ENCODE data around the gene KIDINS220.
A peak's percentile ranks its signal among the peaks of the same experiment; 100 is the strongest.

DNA sequence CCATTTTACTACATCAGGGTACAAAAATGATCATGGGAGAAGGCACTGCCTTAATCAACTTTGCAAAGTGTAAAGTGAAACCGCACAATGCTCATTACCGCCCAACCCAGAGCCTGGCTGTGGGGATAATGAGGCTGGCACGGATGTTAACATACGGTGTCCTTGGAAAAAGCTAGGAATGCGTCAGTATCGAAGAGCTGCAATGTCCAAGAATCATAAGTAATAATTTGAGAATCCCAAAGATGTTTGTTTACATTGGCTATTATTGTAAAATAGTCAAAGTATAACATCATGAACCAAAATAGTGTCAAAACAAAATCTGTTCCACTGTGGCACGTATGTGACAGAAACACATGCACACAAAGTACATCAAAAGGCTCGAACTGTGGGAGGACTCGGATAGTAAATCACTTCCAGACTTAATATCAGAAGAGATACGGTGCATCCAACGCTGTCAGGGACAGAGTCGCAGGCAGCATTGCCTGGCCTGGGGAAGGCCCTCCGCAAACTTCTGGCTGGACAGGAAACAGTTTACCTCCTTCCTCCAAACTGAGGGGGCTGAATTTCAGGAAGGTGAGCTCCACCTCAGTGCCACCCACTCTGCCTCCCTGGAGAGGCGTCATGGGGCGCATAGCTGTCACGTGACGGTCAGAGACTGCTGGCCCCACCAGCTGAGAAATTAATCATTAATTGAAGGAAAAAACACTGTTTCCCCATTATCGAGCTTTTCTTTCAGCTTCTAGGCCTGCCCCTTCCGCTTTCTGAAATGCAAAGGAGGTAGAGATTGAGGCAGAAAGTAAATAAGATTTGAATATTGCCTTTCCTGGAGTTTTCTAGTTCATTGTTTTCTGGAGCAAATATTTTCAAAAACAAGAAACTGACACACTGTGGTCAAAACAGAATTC lies 157.3 kb downstream of the KIDINS220 start:
- TF ChIP-seq GATA3 (IDR thresholded peaks at IDR 0.05; ENCODE audit: low read depth, low read length) (no peak), GATA2 (IDR thresholded peaks at IDR 0.05; ENCODE audit: low read depth, low read length) (0 out of 2 replicates have a peak, but pooled peaks have one; percentile 14)
